AG09309 (cell line): ENCODE data around the gene RBM17.

ENCODE experiments used
- DNase-seq: peaks from one replicate; pipeline ENCODE4 v3.0.0-alpha.2; 2010; ENCODE audit warnings: low read depth
- H3K4me3 ChIP-seq: 2 replicates; pipeline ENCODE4 v1.5.1; 2011; ENCODE audit warnings: mild to moderate bottlenecking, low read depth, low read length, moderate library complexity; ENCODE audit not compliant: control insufficient read depth
- CTCF ChIP-seq: IDR thresholded peaks from 2 replicates; pipeline ENCODE4 v1.5.1; 2011; ENCODE audit warnings: mild to moderate bottlenecking, low read depth, low read length, inconsistent platforms; ENCODE audit not compliant: insufficient read depth, control insufficient read depth; ENCODE audit errors: missing control alignments

RBM17 gene

GRCh38 chr10:6065835-6066234 is 23.0 kb upstream of the RBM17 start:
- DNase-seq = no peak
- no peak overlapping the region for H3K4me3 ChIP-seq
- TF ChIP-seq CTCF = no peak

- DNase-seq = no peak
- no peak for TF ChIP-seq CTCF
- no peak overlapping the region for H3K4me3 ChIP-seq
Observed at GRCh38 chr10:6067457-6067856, 21.4 kb upstream of the RBM17 start.

- no peak for DNase-seq
- H3K4me3 ChIP-seq = no peak overlapping the region
- no peak for TF ChIP-seq CTCF
Observed at GRCh38 chr10:6068006-6068405, 20.8 kb upstream of the RBM17 start.

- DNase-seq = no peak
- H3K4me3 ChIP-seq = no peak overlapping the region
- no peak for TF ChIP-seq CTCF
Observed at GRCh38 chr10:6068422-6068821, 20.4 kb upstream of the RBM17 start.

GRCh38 chr10:6069081-6069931 is 19.5 kb upstream of the RBM17 start:
- TF ChIP-seq CTCF = no peak
- no peak overlapping the region for H3K4me3 ChIP-seq
- no peak for DNase-seq

- no peak for DNase-seq
- no peak for TF ChIP-seq CTCF
- no peak overlapping the region for H3K4me3 ChIP-seq
Observed at GRCh38 chr10:6070660-6071059, 18.2 kb upstream of the RBM17 start.
